Calu3 (cell line): ENCODE measurements around the gene ARFGEF3. TPM values are rescaled to one million over a fixed set of nuclear protein-coding genes. Genes with fewer than 3 reads are reported as not detected.

Source experiments
- BruUV-seq: library from RNA; stranded (reverse); fragments of 400-500 nt; replicated peaks from 2 replicates; lab custom pipeline; 2021; lab: Mats Ljungman, UMichigan
- CTCF ChIA-PET: fragments of 300-600 bp; sonication (Branson Sonifier 250); formaldehyde crosslinking; loops from one replicate; lab custom pipeline; 2022; ENCODE audit warnings: antibody characterized with exemption; lab: Charles Lee
- DNase-seq: peaks from one replicate; pipeline ENCODE4 v3.0.0; 2022
- H3K27ac Mint-ChIP-seq: one replicate; pipeline ENCODE4 v1.8.0; 2022; ENCODE audit warnings: mixed read lengths; ENCODE audit not compliant: unreplicated experiment
- H3K27me3 Mint-ChIP-seq: one replicate; pipeline ENCODE4 v1.8.0; 2022; ENCODE audit warnings: mixed read lengths; ENCODE audit not compliant: unreplicated experiment
- H3K36me3 Mint-ChIP-seq: one replicate; pipeline ENCODE4 v1.8.0; 2022; ENCODE audit warnings: mild to moderate bottlenecking, moderate library complexity, mixed read lengths; ENCODE audit not compliant: insufficient read depth, unreplicated experiment
- H3K4me1 Mint-ChIP-seq: one replicate; pipeline ENCODE4 v1.8.0; 2022; ENCODE audit warnings: mild to moderate bottlenecking, low read depth, mixed read lengths; ENCODE audit not compliant: unreplicated experiment
- H3K4me3 Mint-ChIP-seq: one replicate; pipeline ENCODE4 v1.8.0; 2022; ENCODE audit warnings: mild to moderate bottlenecking, low read depth, moderate library complexity, mixed read lengths; ENCODE audit not compliant: unreplicated experiment
- H3K9me3 Mint-ChIP-seq: one replicate; pipeline ENCODE4 v1.8.0; 2022; ENCODE audit warnings: low read depth, mixed read lengths; ENCODE audit not compliant: unreplicated experiment
- intact Hi-C: fragments of 100-400 bp; cut with micrococcal nuclease; formaldehyde crosslinking; loops from one replicate; pipeline ENCODE4 v1.10.0; 2022; ENCODE audit not compliant: unreplicated experiment
- total RNA-seq: library from RNA; stranded (reverse); gene quantifications from 2 replicates; pipeline ENCODE4 v1.2.3, GENCODE V29; 2022
- TF ChIP-seq, protein P1 (sequence below): fragments of 200-600 bp; IDR thresholded peaks from one replicate; pipeline ENCODE4 v1.8.0; 2022; ENCODE audit warnings: antibody characterized with exemption; ENCODE audit not compliant: unreplicated experiment

ARFGEF3 gene
- total RNA-seq, 1 experiment from 2014 or later = 16.3 TPM

DNA sequence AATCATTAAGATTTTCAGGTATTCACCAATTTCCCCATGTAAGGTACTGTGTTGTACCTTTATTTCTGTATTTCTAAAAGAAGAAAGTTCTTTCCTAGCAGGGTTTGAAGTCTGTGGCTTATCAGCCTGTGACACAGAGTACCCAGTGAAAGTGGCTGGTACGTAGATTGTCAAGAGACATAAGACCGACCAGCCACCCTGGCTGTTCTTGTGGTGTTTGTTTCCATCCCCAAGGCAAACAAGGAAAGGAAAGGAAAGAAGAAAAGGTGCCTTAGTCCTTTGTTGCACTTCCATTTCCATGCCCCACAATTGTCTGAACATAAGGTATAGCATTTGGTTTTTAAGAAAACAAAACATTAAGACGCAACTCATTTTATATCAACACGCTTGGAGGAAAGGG, 175.3 kb downstream of the ARFGEF3 start:
- CTCF ChIA-PET = no interaction called here
- no peaks in the 10 kb centered on the region for H3K9me3 Mint-ChIP-seq

DNA sequence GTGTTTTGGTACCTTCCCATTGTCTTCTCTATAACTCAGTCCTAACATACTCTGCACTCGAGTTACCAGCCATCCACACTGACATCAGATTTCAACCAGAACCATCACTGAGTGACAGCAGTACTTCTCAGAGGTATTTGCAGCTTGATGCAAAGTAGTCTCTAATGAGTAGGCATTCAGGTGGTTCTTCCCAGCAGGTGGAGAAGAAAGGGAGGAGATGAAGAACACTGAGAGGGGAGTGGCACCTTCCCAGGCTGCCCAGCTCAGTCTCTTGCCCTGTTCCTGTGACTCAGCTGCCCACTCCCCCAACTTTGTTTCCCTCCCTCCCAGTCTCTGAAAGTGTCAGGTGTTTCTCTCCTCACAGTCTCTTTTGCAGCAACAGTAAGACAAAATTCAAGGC, 177.3 kb downstream of the ARFGEF3 start:
- Mint-ChIP-seq H3K9me3 (no peaks in the 10 kb centered on the region), H3K27ac (no peak overlapping the region), H3K27me3 (no peaks in the 10 kb centered on the region), H3K4me1 (no peaks in the 10 kb centered on the region), H3K36me3 (peaks cover 10% of the 10 kb centered on the region), H3K4me3 (no peak overlapping the region)
- no peak for DNase-seq
- BruUV-seq = no TSS peak
- TF ChIP-seq, protein P1, sequence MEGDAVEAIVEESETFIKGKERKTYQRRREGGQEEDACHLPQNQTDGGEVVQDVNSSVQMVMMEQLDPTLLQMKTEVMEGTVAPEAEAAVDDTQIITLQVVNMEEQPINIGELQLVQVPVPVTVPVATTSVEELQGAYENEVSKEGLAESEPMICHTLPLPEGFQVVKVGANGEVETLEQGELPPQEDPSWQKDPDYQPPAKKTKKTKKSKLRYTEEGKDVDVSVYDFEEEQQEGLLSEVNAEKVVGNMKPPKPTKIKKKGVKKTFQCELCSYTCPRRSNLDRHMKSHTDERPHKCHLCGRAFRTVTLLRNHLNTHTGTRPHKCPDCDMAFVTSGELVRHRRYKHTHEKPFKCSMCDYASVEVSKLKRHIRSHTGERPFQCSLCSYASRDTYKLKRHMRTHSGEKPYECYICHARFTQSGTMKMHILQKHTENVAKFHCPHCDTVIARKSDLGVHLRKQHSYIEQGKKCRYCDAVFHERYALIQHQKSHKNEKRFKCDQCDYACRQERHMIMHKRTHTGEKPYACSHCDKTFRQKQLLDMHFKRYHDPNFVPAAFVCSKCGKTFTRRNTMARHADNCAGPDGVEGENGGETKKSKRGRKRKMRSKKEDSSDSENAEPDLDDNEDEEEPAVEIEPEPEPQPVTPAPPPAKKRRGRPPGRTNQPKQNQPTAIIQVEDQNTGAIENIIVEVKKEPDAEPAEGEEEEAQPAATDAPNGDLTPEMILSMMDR = no peak
- CTCF ChIA-PET = interaction anchor here (1.0 kb wide), 1 partner anchor 8 kb away, joined by 6 read pairs; no protein-coding TSS in a partner anchor
- intact Hi-C loops = no loop called here

More for the DNA sequence above, 175.3 kb downstream of the ARFGEF3 start:
- intact Hi-C loops = no loop called here
- DNase-seq = no peak
- Mint-ChIP-seq H3K27me3 (no peaks in the 10 kb centered on the region), H3K36me3 (peaks cover 11% of the 10 kb centered on the region), H3K4me3 (no peak overlapping the region), H3K27ac (no peak overlapping the region), H3K4me1 (no peaks in the 10 kb centered on the region)
- BruUV-seq = no TSS peak
- TF ChIP-seq, protein P1 = no peak

DNA sequence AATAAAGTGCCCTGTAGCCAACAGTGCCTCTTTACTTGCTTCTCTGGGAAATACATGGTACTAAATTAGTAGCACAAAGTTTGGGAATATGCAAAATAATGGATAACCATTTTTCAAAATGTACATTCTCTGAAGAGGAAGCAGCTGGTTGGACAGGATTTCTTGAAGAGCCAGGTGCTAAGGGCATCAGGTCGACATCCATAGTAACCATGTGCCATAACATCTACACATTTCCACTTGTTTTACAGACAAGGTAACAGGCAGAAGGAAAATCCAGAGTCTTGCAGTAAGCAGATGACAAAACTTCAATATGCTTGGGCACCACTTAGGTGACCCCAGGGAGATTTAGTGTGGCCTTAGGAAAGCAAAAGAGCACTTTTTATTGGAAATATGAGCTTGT, 179.4 kb downstream of the ARFGEF3 start:
- no peak for DNase-seq
- CTCF ChIA-PET = no interaction called here
- Mint-ChIP-seq H3K36me3 (peaks cover 8% of the 10 kb centered on the region), H3K27me3 (no peaks in the 10 kb centered on the region), H3K4me1 (peaks cover 1% of the 10 kb centered on the region), H3K27ac (no peak overlapping the region), H3K4me3 (no peak overlapping the region), H3K9me3 (no peaks in the 10 kb centered on the region)
- no TSS peak for BruUV-seq
- TF ChIP-seq, protein P1 = no peak
- intact Hi-C loops = no loop called here

DNA sequence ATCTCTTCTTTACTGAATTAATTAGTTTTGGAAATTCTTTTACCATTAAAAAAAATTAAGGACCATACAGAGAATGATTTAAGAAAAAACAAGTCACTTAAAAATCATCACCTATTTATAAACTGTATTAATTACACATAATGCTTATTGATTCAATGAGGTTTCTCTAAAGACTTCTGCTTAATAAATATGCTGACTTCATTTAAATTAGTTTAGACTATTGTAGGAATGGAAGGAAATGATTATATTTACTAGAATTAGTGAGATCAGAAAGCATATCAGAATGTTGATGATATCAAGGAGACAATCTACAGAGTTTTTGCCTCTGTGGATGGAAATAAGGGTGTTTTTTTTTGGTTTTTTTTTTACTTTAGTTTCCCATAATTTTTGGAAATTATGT, 181.4 kb downstream of the ARFGEF3 start:
- Mint-ChIP-seq H3K27ac (no peak overlapping the region), H3K4me3 (no peak overlapping the region), H3K4me1 (peaks cover 8% of the 10 kb centered on the region), H3K9me3 (no peaks in the 10 kb centered on the region), H3K36me3 (peaks cover 8% of the 10 kb centered on the region), H3K27me3 (no peaks in the 10 kb centered on the region)
- no peak for DNase-seq
- no TSS peak for BruUV-seq
- TF ChIP-seq, protein P1 = no peak
- intact Hi-C loops = no loop called here
- CTCF ChIA-PET = no interaction called here
